ENCODE measurements around the gene PKN2. TPM values are rescaled to one million over a fixed set of nuclear protein-coding genes. Genes with fewer than 3 reads are reported as not detected.
A peak's percentile ranks its signal among the peaks of the same experiment; 100 is the strongest.

The PKN2 gene
- total RNA-seq, 1 experiment from 2014 or later: 37.1 TPM

- no peaks in the 10 kb centered on the region for H3K27me3 ChIP-seq (ENCODE audit: low read length)
- no peak for DNase-seq
- no peak overlapping the region for H3K9ac ChIP-seq (ENCODE audit: low read length)
- peaks cover 44% of the 10 kb centered on the region; the same call in 1 of the 2 replicates for H3K36me3 ChIP-seq (ENCODE audit: insufficient read depth, low read length)
- H3K79me2 ChIP-seq (ENCODE audit: low read length): peaks cover 38% of the 10 kb centered on the region
- H2AFZ ChIP-seq (ENCODE audit: low read length): no peak overlapping the region
- H3K4me1 ChIP-seq (ENCODE audit: low read length): peaks cover 16% of the 10 kb centered on the region
- no peak overlapping the region for H3K27ac ChIP-seq (ENCODE audit: low read length)
- no peaks in the 10 kb centered on the region for H3K9me3 ChIP-seq (ENCODE audit: low read length)
- H3K4me2 ChIP-seq (ENCODE audit: low read depth, low read length, poor library complexity, severe bottlenecking): no peak overlapping the region
- no peaks in the 10 kb centered on the region for H3K9me2 ChIP-seq (replicated peaks; ENCODE audit: insufficient read depth, low read length)
- H3K4me3 ChIP-seq (ENCODE audit: low read length): no peak overlapping the region
- H4K20me1 ChIP-seq (ENCODE audit: insufficient read depth, low read depth, low read length): no peaks in the 10 kb centered on the region
Observed at GRCh38 chr1:88784551-88784950, 100.5 kb downstream of the PKN2 start.

DNA sequence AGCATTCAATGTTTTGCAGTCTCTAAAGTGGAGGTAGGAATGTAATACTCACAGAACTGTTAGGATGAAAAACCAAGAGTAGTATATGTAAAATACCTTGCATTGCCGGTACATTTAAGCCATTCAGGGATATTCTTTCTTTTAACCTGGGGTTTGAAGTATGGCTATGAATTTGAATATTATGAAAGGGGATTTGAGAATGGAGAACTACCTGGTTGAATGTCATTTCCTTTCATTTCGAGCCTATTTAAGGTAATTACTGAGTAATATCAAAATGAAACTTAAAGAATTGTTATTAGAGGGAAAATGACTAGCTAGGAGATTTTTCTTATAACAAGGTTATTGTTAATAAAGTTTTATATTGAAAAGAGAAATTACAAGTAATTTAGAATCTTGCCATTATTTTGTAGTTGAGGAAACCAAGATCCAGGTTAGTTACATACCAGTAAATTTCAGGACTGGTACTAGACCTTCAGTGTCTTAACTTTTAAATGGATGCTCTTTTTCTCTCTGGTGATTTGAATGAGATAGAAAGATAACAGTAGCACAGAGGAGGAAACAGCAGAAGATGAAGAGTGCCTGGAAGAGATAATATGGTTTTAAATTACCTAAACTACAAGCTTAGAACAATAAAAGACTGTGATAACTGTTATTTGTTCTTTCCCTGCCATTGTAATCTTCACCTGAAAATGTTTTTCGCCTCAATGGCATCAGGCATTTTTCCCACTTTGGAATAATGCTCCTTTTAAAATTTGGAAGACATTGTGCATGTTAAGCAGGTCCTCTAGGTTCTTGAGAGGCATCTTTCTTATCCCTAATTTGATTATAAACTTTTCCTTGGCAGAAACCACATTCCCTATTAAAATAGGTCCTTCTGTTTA lies 103.2 kb downstream of the PKN2 start:
- Histone ChIP-seq H3K27ac (ENCODE audit: low read length) (no peak overlapping the region), H3K27me3 (ENCODE audit: low read length) (no peaks in the 10 kb centered on the region), H3K9me3 (ENCODE audit: low read length) (no peaks in the 10 kb centered on the region), H3K4me3 (ENCODE audit: low read length) (no peak overlapping the region), H3K9ac (ENCODE audit: low read length) (no peak overlapping the region), H3K36me3 (ENCODE audit: insufficient read depth, low read length) (peaks cover 48% of the 10 kb centered on the region; the same call in 1 of the 2 replicates), H3K4me1 (ENCODE audit: low read length) (peaks cover 16% of the 10 kb centered on the region), H3K4me2 (ENCODE audit: low read depth, low read length, poor library complexity, severe bottlenecking) (no peak overlapping the region), H3K9me2 (replicated peaks; ENCODE audit: insufficient read depth, low read length) (no peaks in the 10 kb centered on the region), H4K20me1 (ENCODE audit: insufficient read depth, low read depth, low read length) (no peaks in the 10 kb centered on the region), H3K79me2 (ENCODE audit: low read length) (peaks cover 29% of the 10 kb centered on the region), H2AFZ (ENCODE audit: low read length) (no peak overlapping the region)
- no peak for DNase-seq

GRCh38 chr1:88791192-88791591 lies 107.1 kb downstream of the PKN2 start:
- Histone ChIP-seq H2AFZ (ENCODE audit: low read length) (no peak overlapping the region), H3K27me3 (ENCODE audit: low read length) (no peaks in the 10 kb centered on the region), H3K4me2 (ENCODE audit: low read depth, low read length, poor library complexity, severe bottlenecking) (no peak overlapping the region), H3K4me3 (ENCODE audit: low read length) (no peak overlapping the region), H3K9me2 (replicated peaks; ENCODE audit: insufficient read depth, low read length) (no peaks in the 10 kb centered on the region), H4K20me1 (ENCODE audit: insufficient read depth, low read depth, low read length) (no peaks in the 10 kb centered on the region), H3K9ac (ENCODE audit: low read length) (no peak overlapping the region), H3K27ac (ENCODE audit: low read length) (no peak overlapping the region), H3K4me1 (ENCODE audit: low read length) (peaks cover 10% of the 10 kb centered on the region), H3K79me2 (ENCODE audit: low read length) (peaks cover 11% of the 10 kb centered on the region), H3K36me3 (ENCODE audit: insufficient read depth, low read length) (peaks cover 48% of the 10 kb centered on the region), H3K9me3 (ENCODE audit: low read length) (no peaks in the 10 kb centered on the region)
- no peak for DNase-seq

GRCh38 chr1:88799491-88799890 lies 115.4 kb downstream of the PKN2 start:
- DNase-seq: no peak
- H3K9ac ChIP-seq (ENCODE audit: low read length): no peak overlapping the region

DNA sequence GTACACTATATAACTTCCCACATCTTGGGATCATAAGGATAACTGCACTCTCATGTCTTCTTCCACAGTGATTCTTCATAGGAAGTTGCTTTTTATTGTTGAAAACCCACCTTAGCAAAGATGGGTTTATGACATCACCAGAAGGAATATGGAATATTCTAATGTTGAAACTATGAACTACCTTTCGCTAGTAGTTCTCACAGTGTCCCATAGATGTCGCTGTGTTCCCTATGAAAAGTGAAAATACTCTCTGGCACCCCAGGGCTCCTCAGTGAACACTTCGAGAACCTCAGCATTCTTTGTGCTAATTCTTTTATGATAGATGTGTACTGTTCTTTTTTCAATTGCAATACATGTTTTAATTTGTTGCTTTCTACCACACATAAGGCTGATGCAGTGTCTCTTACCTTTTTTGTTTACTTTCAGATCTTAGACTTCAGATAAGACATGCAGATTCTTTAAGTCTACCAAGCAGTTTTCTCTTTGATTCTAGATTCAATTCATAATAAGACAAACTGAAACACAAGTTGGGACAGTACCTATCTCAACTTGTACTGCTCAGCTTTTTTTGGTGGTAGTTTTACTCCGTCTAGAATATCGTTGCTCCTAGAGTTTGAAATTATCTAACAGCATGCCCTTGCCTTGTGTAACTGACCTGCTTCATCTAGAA lies 116.4 kb downstream of the PKN2 start:
- no peak overlapping the region for H3K27ac ChIP-seq (ENCODE audit: low read length)
- H3K27me3 ChIP-seq (ENCODE audit: low read length): no peaks in the 10 kb centered on the region
- no peak overlapping the region for H2AFZ ChIP-seq (ENCODE audit: low read length)
- no peaks in the 10 kb centered on the region for H3K9me2 ChIP-seq (replicated peaks; ENCODE audit: insufficient read depth, low read length)
- no peaks in the 10 kb centered on the region for H4K20me1 ChIP-seq (ENCODE audit: insufficient read depth, low read depth, low read length)
- H3K9me3 ChIP-seq (ENCODE audit: low read length): no peaks in the 10 kb centered on the region
- no peak overlapping the region for H3K9ac ChIP-seq (ENCODE audit: low read length)
- peak; percentile 78 for DNase-seq
- H3K4me3 ChIP-seq (ENCODE audit: low read length): no peak overlapping the region
- peaks cover 2% of the 10 kb centered on the region; the same call in 1 of the 2 replicates for H3K79me2 ChIP-seq (ENCODE audit: low read length)
- H3K36me3 ChIP-seq (ENCODE audit: insufficient read depth, low read length): peaks cover 39% of the 10 kb centered on the region
- no peak overlapping the region for H3K4me2 ChIP-seq (ENCODE audit: low read depth, low read length, poor library complexity, severe bottlenecking)
- H3K4me1 ChIP-seq (ENCODE audit: low read length): no peaks in the 10 kb centered on the region

More at GRCh38 chr1:88799491-88799890, 115.4 kb downstream of the PKN2 start:
- H3K4me1 ChIP-seq (ENCODE audit: low read length): no peaks in the 10 kb centered on the region
- peaks cover 2% of the 10 kb centered on the region; the same call in 1 of the 2 replicates for H3K79me2 ChIP-seq (ENCODE audit: low read length)
- H3K27me3 ChIP-seq (ENCODE audit: low read length): no peaks in the 10 kb centered on the region
- H3K27ac ChIP-seq (ENCODE audit: low read length): no peak overlapping the region
- H3K4me2 ChIP-seq (ENCODE audit: low read depth, low read length, poor library complexity, severe bottlenecking): no peak overlapping the region
- no peaks in the 10 kb centered on the region for H3K9me2 ChIP-seq (replicated peaks; ENCODE audit: insufficient read depth, low read length)
- H3K36me3 ChIP-seq (ENCODE audit: insufficient read depth, low read length): peaks cover 39% of the 10 kb centered on the region
- no peak overlapping the region for H3K4me3 ChIP-seq (ENCODE audit: low read length)
- H4K20me1 ChIP-seq (ENCODE audit: insufficient read depth, low read depth, low read length): no peaks in the 10 kb centered on the region
- no peaks in the 10 kb centered on the region for H3K9me3 ChIP-seq (ENCODE audit: low read length)
- H2AFZ ChIP-seq (ENCODE audit: low read length): no peak overlapping the region

GRCh38 chr1:88801575-88802208 lies 117.6 kb downstream of the PKN2 start:
- Histone ChIP-seq H3K79me2 (ENCODE audit: low read length) (peaks cover 2% of the 10 kb centered on the region; the same call in 1 of the 2 replicates), H3K4me2 (ENCODE audit: low read depth, low read length, poor library complexity, severe bottlenecking) (no peak overlapping the region), H3K36me3 (ENCODE audit: insufficient read depth, low read length) (peaks cover 42% of the 10 kb centered on the region), H3K9me2 (replicated peaks; ENCODE audit: insufficient read depth, low read length) (no peaks in the 10 kb centered on the region), H3K4me3 (ENCODE audit: low read length) (no peak overlapping the region), H4K20me1 (ENCODE audit: insufficient read depth, low read depth, low read length) (no peaks in the 10 kb centered on the region), H3K27ac (ENCODE audit: low read length) (no peak overlapping the region), H3K9me3 (ENCODE audit: low read length) (no peaks in the 10 kb centered on the region), H3K9ac (ENCODE audit: low read length) (no peak overlapping the region), H3K4me1 (ENCODE audit: low read length) (no peaks in the 10 kb centered on the region), H2AFZ (ENCODE audit: low read length) (no peak overlapping the region), H3K27me3 (ENCODE audit: low read length) (no peaks in the 10 kb centered on the region)
- DNase-seq: peak; percentile 45

DNA sequence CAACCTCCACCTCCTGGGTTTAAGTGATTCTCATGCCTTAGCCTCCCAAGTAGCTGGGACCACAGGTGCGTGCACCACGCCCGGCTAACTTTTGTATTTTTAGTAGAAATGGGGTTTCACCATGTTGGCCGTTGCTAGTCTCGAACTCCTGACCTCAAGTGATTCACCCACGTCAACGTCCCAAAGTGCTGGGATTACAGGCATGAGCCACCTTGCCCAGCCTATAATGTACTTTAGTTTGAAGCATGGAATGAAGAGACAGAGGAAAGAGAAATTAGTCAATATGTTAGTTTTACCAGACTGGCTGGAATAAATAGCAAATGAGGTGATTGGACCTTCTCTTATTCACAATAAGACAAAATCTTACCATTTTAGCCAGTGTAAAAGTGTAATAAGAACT lies 118.3 kb downstream of the PKN2 start:
- Histone ChIP-seq H3K36me3 (ENCODE audit: insufficient read depth, low read length) (peaks cover 46% of the 10 kb centered on the region), H3K9me3 (ENCODE audit: low read length) (no peaks in the 10 kb centered on the region), H3K4me2 (ENCODE audit: low read depth, low read length, poor library complexity, severe bottlenecking) (no peak overlapping the region), H3K79me2 (ENCODE audit: low read length) (peaks cover 2% of the 10 kb centered on the region; the same call in 1 of the 2 replicates), H4K20me1 (ENCODE audit: insufficient read depth, low read depth, low read length) (no peaks in the 10 kb centered on the region), H3K4me1 (ENCODE audit: low read length) (no peaks in the 10 kb centered on the region), H3K9ac (ENCODE audit: low read length) (no peak overlapping the region), H3K27me3 (ENCODE audit: low read length) (no peaks in the 10 kb centered on the region), H3K27ac (ENCODE audit: low read length) (no peak overlapping the region), H3K4me3 (ENCODE audit: low read length) (no peak overlapping the region), H2AFZ (ENCODE audit: low read length) (no peak overlapping the region), H3K9me2 (replicated peaks; ENCODE audit: insufficient read depth, low read length) (no peaks in the 10 kb centered on the region)
- DNase-seq: no peak

DNA sequence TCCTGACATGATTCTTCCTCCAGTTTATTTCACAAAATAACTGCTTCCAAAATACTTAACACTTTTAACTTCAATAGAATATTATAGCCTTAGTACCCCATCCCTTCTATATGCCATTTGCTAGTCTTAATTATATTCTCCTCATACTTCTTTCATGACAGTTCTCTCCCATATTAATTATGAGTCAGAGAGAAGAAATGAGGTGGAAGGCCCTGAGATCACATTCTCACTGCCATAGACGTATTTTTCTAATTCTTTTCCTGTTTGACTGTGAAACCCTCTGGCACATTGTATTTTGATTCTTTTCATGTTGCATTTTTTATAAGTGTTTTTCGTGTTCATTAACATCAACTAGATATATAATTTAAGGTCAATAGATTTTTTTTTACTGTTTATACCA lies 118.9 kb downstream of the PKN2 start:
- no peak overlapping the region for H3K4me3 ChIP-seq (ENCODE audit: low read length)
- DNase-seq: no peak
- no peak overlapping the region for H3K4me2 ChIP-seq (ENCODE audit: low read depth, low read length, poor library complexity, severe bottlenecking)
- H3K9me2 ChIP-seq (replicated peaks; ENCODE audit: insufficient read depth, low read length): no peaks in the 10 kb centered on the region
- H3K9ac ChIP-seq (ENCODE audit: low read length): no peak overlapping the region
- no peaks in the 10 kb centered on the region for H4K20me1 ChIP-seq (ENCODE audit: insufficient read depth, low read depth, low read length)
- no peaks in the 10 kb centered on the region for H3K9me3 ChIP-seq (ENCODE audit: low read length)
- H3K27me3 ChIP-seq (ENCODE audit: low read length): no peaks in the 10 kb centered on the region
- peaks cover 2% of the 10 kb centered on the region; the same call in 1 of the 2 replicates for H3K79me2 ChIP-seq (ENCODE audit: low read length)
- H3K27ac ChIP-seq (ENCODE audit: low read length): no peak overlapping the region
- H2AFZ ChIP-seq (ENCODE audit: low read length): no peak overlapping the region
- H3K4me1 ChIP-seq (ENCODE audit: low read length): no peaks in the 10 kb centered on the region
- peaks cover 51% of the 10 kb centered on the region for H3K36me3 ChIP-seq (ENCODE audit: insufficient read depth, low read length)

Data from Karpas-422 (cell line).